Astrocyte of the cerebellum (primary cell): Measurements from ENCODE around the gene SF1.

Source experiments
- DNase-seq: peaks from one replicate; pipeline ENCODE4 v3.0.0-alpha.2; 2011; ENCODE audit warnings: low read depth
- H3K4me3 ChIP-seq: 2 replicates; pipeline ENCODE4 v1.5.1; 2011; ENCODE audit warnings: mild to moderate bottlenecking, low read depth, low read length, moderate library complexity
- in situ Hi-C: cut with HindIII; loops from 2 replicates; pipeline ENCODE4 v1.10.0; 2017; ENCODE audit warnings: low sequenced_read_pairs
- TF ChIP-seq, protein P1 (sequence below): IDR thresholded peaks from 2 replicates; pipeline ENCODE4 v1.5.1; 2012; ENCODE audit warnings: low read length, low read depth, moderate library complexity, mild to moderate bottlenecking; ENCODE audit errors: missing control alignments

Gene SF1

GRCh38 chr11:64765291-64765850, 13.0 kb downstream of the SF1 start:
- in situ Hi-C loops: loop anchor here (25.0 kb wide), 1 partner anchor 97 kb away; no protein-coding TSS in a partner anchor
- no peak overlapping the region for H3K4me3 ChIP-seq
- no peak for DNase-seq
- TF ChIP-seq, protein P1, sequence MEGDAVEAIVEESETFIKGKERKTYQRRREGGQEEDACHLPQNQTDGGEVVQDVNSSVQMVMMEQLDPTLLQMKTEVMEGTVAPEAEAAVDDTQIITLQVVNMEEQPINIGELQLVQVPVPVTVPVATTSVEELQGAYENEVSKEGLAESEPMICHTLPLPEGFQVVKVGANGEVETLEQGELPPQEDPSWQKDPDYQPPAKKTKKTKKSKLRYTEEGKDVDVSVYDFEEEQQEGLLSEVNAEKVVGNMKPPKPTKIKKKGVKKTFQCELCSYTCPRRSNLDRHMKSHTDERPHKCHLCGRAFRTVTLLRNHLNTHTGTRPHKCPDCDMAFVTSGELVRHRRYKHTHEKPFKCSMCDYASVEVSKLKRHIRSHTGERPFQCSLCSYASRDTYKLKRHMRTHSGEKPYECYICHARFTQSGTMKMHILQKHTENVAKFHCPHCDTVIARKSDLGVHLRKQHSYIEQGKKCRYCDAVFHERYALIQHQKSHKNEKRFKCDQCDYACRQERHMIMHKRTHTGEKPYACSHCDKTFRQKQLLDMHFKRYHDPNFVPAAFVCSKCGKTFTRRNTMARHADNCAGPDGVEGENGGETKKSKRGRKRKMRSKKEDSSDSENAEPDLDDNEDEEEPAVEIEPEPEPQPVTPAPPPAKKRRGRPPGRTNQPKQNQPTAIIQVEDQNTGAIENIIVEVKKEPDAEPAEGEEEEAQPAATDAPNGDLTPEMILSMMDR: peak; percentile 48

DNA sequence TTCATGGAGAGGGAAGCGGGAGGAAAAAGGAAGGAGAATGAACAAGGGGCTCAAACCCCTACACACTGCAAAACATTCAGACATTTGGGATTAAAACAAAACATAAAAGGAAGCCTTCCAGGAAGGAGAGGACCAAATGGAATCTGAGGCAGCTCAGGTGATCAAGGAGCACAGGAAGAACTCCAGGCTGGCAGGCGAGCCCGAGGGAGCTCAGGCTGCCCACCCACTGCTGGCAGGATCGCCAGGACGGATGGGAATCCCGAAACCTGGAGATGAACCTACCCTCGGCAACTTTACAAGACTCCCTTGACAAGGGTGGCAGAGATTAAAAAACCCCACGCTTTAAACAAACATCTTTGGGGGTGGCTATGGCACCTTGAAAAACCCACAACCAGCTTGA, 13.6 kb downstream of the SF1 start:
- in situ Hi-C loops: loop anchor here (25.0 kb wide), 1 partner anchor 98 kb away; no protein-coding TSS in a partner anchor
- H3K4me3 ChIP-seq: no peak overlapping the region
- TF ChIP-seq, protein P1: no peak
- no peak for DNase-seq

DNA sequence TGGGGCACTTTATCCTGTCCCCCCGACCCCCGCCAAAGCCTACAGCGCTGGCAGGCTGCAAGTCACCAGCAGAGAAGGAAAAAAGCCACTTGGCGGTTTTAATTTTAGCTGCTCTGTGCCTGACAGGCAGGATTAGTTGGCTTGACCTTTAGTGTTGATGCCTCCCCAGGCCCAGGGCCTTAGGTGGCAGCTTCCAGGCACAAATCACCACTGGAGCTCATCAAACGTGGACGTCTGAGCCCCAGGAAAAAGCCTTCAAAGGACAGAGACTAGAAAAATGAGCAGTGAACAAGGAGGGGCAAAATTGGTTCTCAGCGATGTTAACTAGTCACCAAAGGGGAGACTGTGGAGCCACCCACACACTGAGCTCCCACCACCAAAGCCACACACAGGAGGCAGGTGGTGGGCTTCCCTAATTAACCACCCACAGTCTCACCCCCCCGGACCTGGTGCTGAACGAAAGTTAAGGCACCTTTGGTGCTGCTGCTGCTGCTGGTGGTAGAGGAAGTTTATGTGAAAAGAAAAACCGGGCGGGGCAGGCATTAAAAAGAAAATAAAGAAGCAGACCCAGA, 14.2 kb downstream of the SF1 start:
- no peak for DNase-seq
- TF ChIP-seq, protein P1: no peak
- no peak overlapping the region for H3K4me3 ChIP-seq
- in situ Hi-C loops: loop anchor here (25.0 kb wide), 1 partner anchor 98 kb away; no protein-coding TSS in a partner anchor

- DNase-seq: no peak
- TF ChIP-seq, protein P1: no peak
- H3K4me3 ChIP-seq: no peak overlapping the region
- in situ Hi-C loops: loop anchor here (25.0 kb wide), 1 partner anchor 99 kb away; no protein-coding TSS in a partner anchor
Observed at GRCh38 chr11:64763526-64764039, 14.8 kb downstream of the SF1 start.

GRCh38 chr11:64762674-64763525, 15.4 kb downstream of the SF1 start:
- TF ChIP-seq, protein P1: no peak
- in situ Hi-C loops: loop anchor here (25.0 kb wide), 1 partner anchor 99 kb away; no protein-coding TSS in a partner anchor
- H3K4me3 ChIP-seq: no peak overlapping the region
- DNase-seq: peak; percentile 85

- no peak overlapping the region for H3K4me3 ChIP-seq
- DNase-seq: no peak
- in situ Hi-C loops: loop anchor here (25.0 kb wide), 1 partner anchor 100 kb away; no protein-coding TSS in a partner anchor
- TF ChIP-seq, protein P1: no peak
Observed at GRCh38 chr11:64762277-64762673, 16.1 kb downstream of the SF1 start.
